ENCODE measurements around the gene KCNH4. TPM values are rescaled to one million over a fixed set of nuclear protein-coding genes. Genes with fewer than 3 reads are reported as not detected.
"Not testable (repeated sequence)": the region's sequence is repeated elsewhere in the genome, so short reads cannot be mapped to it uniquely, and the experiment has no call there.

KCNH4 gene
- total and polyA plus RNA-seq, 5 experiments from 2014 or later = 0.11 to 0.18 TPM; not detected in 3

DNA sequence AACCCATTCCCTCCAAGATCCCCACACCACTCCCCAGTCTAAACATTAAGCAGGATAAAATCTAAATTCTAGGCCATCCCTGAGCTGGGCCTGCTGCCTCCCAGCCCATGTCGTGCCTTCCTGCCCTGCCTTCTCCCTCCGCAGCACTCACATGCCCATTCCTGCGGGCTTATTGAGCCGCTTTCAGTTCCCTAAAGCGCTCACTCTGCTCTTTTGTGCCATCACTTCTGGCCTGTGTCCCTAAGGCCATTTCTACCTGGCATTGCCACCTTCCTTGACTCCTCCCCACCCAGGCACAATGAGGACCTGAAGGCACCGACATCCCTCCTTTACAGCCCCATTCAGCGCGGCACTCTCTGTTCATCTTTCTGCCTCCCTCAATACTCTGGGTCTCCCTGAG is 13.1 kb downstream of the KCNH4 start:
- Mint-ChIP-seq H3K9me3 (no peaks in the 10 kb centered on the region), H3K4me3 (no peak overlapping the region), H3K36me3 (no peaks in the 10 kb centered on the region), H3K27ac (no peak overlapping the region), H3K27me3 (peaks cover 0 to 4% (median 0%) of the 10 kb centered on the region in 5 donors), H3K4me1 (peaks cover 0 to 11% (median 4%) of the 10 kb centered on the region in 4 donors)
- DNase-seq = no peak
- no peak for ATAC-seq
- POLR2A ChIA-PET = no interaction called here

DNA sequence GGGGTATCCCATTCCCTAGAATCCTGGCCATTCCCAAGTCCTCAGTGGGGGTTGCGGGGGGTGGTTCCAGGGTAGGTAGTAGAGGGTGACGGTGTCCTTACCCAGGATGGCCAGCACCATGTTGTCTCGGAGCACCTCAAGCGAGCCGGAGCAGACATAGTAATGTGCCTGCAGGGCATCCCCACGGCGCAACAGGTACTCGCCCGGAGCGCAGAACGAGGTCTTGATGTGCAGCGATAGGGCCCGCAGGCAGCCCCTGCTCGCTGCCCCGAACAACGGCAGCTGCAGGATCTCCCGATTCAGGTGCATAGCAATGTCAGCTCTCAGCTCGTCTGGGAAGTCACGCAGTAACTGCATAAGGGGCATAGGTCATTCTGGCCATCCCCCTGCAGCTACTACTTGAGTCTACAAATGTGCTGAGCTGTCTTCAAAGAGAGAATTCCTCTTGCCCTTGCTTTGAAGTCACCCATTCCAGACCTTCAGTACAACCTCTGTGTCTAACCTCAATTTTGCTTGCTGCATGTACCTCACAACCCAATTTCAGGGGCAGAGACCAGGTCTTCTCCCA is 14.7 kb downstream of the KCNH4 start:
- Mint-ChIP-seq H3K4me3 (no peak overlapping the region), H3K4me1 (peaks cover 0 to 11% (median 3%) of the 10 kb centered on the region in 4 donors), H3K36me3 (no peaks in the 10 kb centered on the region), H3K27me3 (peaks cover 0 to 4% (median 0%) of the 10 kb centered on the region in 5 donors), H3K27ac (no peak overlapping the region), H3K9me3 (no peaks in the 10 kb centered on the region)
- ATAC-seq (no peak), DNase-seq (no peak)
- POLR2A ChIA-PET = no interaction called here

DNA sequence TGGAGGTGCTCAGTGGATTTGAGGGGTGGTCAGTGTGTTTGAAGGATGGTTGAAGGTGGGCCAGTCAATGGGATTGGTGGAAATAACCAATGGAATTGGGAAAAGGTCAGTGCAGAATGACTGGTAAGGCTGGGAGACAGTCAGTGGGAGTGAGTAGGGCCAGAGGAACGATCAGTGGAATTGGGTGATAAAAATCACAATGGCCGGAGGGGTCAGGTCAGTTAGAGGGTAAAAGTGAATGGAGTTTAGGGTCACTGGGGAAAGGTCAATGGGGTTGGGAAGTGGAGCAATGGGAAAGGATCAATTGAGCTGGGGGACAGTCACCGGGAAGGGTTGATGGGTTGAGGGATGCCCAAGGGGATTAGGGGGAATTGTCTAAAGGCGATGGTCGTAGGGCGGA is 15.2 kb downstream of the KCNH4 start:
- Mint-ChIP-seq H3K4me1 (peaks cover 0 to 11% (median 2%) of the 10 kb centered on the region in 4 donors), H3K4me3 (no peak overlapping the region), H3K27ac (peak overlapping the region in 1 of 10 donors; percentile 46), H3K27me3 (peaks cover 0 to 4% (median 0%) of the 10 kb centered on the region in 5 donors), H3K9me3 (no peaks in the 10 kb centered on the region), H3K36me3 (no peaks in the 10 kb centered on the region)
- POLR2A ChIA-PET = no interaction called here
- ATAC-seq (no peak), DNase-seq (no peak)

DNA sequence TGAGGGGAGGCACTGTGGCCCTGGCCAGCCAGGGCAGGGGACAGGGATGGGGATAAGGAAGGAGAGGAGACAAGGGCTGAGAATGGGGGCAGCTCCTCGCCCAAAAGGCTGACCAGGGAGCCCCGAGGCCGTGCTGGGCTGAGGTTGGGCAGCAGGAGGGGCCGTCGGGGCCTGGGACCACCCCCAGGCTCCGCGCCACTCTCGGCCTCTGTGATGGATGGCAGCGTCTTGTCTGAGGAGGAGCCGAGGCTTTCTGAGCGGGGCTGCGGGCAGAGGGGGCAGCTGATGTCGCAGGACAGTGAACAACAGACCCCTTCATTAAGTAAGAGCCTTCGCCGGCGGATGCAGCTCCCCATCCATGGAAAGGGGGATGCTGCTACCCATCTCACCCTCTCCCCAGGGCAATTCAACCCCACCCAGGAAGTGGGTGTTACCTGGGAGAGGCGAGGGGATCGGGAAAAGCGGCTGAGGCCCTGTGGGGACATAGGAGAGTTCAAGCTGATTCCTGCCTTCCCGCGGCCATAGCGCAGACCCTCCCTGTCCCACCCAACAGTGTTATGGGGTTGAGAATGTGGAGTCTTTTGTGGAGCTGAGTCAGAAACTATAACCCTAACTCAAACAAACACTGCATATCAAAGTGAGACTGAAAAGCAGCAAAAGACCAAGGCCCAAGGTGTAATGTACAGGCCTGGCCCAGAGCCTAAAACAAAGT is 17.1 kb downstream of the KCNH4 start:
- ATAC-seq = no peak
- H3K27ac Mint-ChIP-seq = no peak overlapping the region
- POLR2A ChIA-PET = no interaction called here
- no peaks in the 10 kb centered on the region for H3K9me3 Mint-ChIP-seq
- peaks cover 0 to 8% (median 0%) of the 10 kb centered on the region in 4 donors for H3K4me1 Mint-ChIP-seq
- no peak overlapping the region for H3K4me3 Mint-ChIP-seq
- no peak for DNase-seq
- no peaks in the 10 kb centered on the region for H3K36me3 Mint-ChIP-seq
- H3K27me3 Mint-ChIP-seq = no peaks in the 10 kb centered on the region

DNA sequence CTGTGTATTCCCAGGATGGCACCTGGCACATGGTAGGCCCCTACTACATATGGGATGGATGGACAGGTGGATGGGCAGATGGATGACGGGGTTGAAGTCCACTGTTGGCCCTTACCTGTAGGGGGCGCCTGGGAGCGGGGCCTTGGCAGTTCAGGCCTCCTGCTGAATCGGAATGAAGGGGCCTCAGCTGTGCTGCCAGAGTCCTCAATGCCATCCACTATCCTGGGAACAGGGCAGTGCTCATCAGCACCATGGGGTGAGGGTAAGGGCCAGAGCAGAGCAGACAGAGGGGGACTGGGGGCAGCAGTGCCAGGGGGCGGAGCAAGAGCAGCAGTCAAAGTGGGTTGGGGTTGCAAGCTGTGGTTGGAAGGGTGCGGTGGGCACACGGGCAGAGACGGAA is 17.8 kb downstream of the KCNH4 start:
- peak in 1 of 10 donors; percentile 11 for DNase-seq
- peak overlapping the region in 1 of 10 donors; percentile 62 for H3K4me3 Mint-ChIP-seq
- H3K27ac Mint-ChIP-seq = peak overlapping the region in 2 of 10 donors; percentile 32 to 74
- H3K9me3 Mint-ChIP-seq = no peaks in the 10 kb centered on the region
- H3K4me1 Mint-ChIP-seq = peaks cover 0 to 8% (median 0%) of the 10 kb centered on the region in 4 donors
- H3K36me3 Mint-ChIP-seq = no peaks in the 10 kb centered on the region
- H3K27me3 Mint-ChIP-seq = no peaks in the 10 kb centered on the region
- ATAC-seq = no peak
- POLR2A ChIA-PET = no interaction called here

DNA sequence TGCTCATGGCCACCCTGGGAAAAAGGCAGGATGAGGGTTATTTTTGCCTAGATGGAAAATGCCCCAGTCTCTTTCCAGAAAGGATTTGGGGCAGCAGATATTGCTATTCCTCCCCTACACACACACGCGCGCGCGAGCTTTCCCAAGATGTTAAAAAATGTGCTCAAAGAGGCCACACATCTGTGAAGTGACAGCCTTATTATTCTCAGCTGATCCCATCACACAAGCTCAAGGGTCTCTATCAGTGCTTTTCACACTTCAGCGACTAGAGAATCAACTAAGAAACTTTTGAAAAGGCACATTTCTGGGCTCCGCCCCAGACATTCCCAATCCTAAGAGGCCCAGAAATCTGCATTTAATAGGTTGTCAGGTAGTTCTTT is 20.4 kb downstream of the KCNH4 start:
- Mint-ChIP-seq H3K4me1 (peaks cover 2 to 8% (median 7%) of the 10 kb centered on the region in 4 donors), H3K27ac (no peak overlapping the region), H3K36me3 (no peaks in the 10 kb centered on the region), H3K4me3 (no peak overlapping the region), H3K27me3 (no peaks in the 10 kb centered on the region), H3K9me3 (peaks cover 0 to 2% (median 0%) of the 10 kb centered on the region in 9 donors)
- DNase-seq (no peak), ATAC-seq (no peak)
- POLR2A ChIA-PET = interaction anchor here (0.6 to 0.7 kb wide), 3 partner anchors 21 to 656 kb away, joined by 3 to 5 read pairs (median 3); no protein-coding TSS in a partner anchor

DNA sequence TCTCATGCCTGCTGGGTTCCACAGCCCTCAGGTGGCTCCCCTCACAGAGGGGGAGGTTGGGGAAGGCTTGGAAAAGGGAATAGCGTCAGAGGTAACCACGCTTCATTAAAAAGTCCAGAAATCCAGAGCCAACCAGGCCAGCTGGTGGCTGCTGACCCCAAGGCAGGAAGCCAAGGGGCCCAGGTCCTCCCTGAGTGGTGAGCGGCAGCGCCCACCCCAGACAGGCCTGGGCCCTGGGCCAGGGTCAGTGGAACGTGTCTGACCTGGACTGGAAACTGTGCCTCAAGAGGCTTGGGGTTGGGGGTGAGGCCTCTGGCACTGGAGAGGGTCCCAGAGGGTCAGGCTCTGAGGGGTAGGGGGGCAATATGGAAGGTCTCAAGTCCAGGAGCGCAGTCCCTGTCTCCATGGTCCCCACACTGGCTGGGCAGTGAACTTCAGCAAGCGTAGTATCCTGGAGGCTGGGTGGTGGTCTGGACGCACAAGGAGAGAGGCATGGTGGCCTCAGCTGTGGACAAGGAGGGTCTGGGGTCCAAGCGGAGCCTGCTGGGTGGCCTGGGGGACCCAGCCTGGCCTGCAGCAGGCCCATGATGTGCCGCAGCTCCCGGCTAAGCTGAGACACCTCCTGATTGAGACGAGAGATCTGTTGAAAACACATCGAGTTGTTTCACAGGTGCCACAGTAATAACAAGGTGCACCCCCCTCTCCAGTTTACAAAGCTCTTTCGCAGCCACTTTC is 21.0 kb downstream of the KCNH4 start:
- DNase-seq (no peak), ATAC-seq (no peak)
- H3K4me3 Mint-ChIP-seq = no peak overlapping the region
- POLR2A ChIA-PET = interaction anchor here (0.6 to 0.7 kb wide), 2 partner anchors 21 to 464 kb away, joined by 3 to 5 read pairs; no protein-coding TSS in a partner anchor
- no peaks in the 10 kb centered on the region for H3K36me3 Mint-ChIP-seq
- no peaks in the 10 kb centered on the region for H3K27me3 Mint-ChIP-seq
- H3K27ac Mint-ChIP-seq = no peak overlapping the region
- H3K9me3 Mint-ChIP-seq = peaks cover 0 to 2% (median 0%) of the 10 kb centered on the region in 9 donors
- H3K4me1 Mint-ChIP-seq = peaks cover 5 to 12% (median 9%) of the 10 kb centered on the region in 4 donors

DNA sequence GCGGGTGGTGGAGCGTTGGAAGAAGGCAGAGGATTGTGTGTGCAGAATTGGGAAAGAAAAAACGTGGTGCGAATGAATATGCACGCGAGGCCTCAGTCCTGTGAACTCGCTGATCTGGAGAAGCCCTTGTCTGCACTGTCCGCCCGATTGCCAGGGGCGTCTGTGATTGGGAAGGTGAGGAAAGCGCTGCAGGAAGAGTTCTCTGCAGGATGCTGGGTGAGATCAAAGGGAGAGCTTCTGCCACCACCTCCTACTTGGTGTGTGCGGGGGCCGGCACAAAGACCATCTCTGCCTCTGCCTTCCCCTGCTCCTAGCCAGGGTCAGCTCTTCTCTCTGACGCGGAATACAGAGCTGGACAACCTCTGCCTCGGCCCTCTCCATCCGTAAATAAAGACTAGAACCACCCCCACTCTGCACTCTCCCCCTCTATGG is 25.3 kb downstream of the KCNH4 start:
- peaks cover 0 to 11% (median 4%) of the 10 kb centered on the region in 3 donors for H3K36me3 Mint-ChIP-seq
- ATAC-seq = no peak
- POLR2A ChIA-PET = interaction anchor here (0.6 to 1.7 kb wide), 13 partner anchors 12 to 1232 kb away, joined by 3 to 11 read pairs (median 3); partner anchors contain the start of genes CNP, DHX58, DNAJC7 and GHDC
- peak overlapping the region in 7 of 10 donors; percentile 57 to 98 (median 82) for H3K27ac Mint-ChIP-seq
- peaks cover 0 to 3% (median 0%) of the 10 kb centered on the region in 9 donors for H3K9me3 Mint-ChIP-seq
- peaks cover 20 to 47% (median 42%) of the 10 kb centered on the region in 4 donors for H3K4me1 Mint-ChIP-seq
- DNase-seq = no peak
- peaks cover 0 to 1% (median 0%) of the 10 kb centered on the region in 5 donors for H3K27me3 Mint-ChIP-seq
- H3K4me3 Mint-ChIP-seq = peak overlapping the region; percentile 72 to 98 (median 92)

DNA sequence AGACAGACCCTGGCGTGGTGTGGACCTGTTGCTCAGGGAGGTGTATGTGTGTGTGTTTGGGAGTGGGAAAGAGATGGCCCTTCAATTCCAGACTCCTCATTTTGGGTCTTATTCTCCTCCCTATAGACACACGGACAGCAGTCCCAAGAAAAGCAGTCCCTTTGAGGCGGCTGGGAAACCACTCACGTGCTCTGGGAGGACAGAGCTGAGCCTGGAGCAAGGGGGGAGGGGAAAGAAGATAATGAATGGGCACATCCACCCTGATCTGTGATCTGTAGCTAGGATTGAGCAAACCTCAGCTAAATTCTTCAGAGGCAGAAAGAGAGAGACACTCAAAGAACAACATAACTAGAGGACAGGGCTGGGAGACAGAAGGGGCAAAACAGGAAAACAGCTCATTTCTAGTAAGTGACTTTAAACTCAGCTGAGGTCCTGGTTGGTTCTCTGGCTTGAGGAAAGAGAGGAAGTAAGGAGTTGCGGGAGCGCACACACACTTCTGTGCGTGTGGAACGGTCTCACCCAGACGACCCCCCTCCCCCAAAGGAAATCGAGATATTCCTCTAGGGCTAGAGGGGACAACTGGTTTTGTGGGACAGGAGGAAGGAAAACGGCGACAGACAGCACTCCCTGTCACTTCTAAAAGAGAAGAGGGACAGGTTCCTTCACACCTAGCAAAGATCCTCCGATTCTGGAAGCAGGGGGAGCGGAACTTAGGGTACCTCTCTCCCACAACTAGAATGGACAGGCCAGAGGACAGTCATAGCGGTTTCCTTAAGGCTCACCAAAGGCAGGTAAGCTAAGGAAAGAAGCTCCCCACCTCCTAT is 26.8 kb downstream of the KCNH4 start:
- peak in 2 of 10 donors; percentile 9 to 11 for DNase-seq
- POLR2A ChIA-PET = interaction anchor here (0.6 to 1.7 kb wide), 8 partner anchors 18 to 508 kb away, joined by 3 to 11 read pairs (median 4); partner anchors contain the start of genes DNAJC7 and KLHL11
- peaks cover 0 to 1% (median 0%) of the 10 kb centered on the region in 5 donors for H3K27me3 Mint-ChIP-seq
- H3K9me3 Mint-ChIP-seq = peaks cover 0 to 3% (median 0%) of the 10 kb centered on the region in 9 donors
- H3K4me3 Mint-ChIP-seq = peak overlapping the region; percentile 85 to 98 (median 92)
- H3K27ac Mint-ChIP-seq = peak overlapping the region; percentile 83 to 98 (median 94)
- peaks cover 0 to 14% (median 4%) of the 10 kb centered on the region in 3 donors for H3K36me3 Mint-ChIP-seq
- ATAC-seq = no peak
- peaks cover 20 to 51% (median 43%) of the 10 kb centered on the region in 4 donors for H3K4me1 Mint-ChIP-seq

DNA sequence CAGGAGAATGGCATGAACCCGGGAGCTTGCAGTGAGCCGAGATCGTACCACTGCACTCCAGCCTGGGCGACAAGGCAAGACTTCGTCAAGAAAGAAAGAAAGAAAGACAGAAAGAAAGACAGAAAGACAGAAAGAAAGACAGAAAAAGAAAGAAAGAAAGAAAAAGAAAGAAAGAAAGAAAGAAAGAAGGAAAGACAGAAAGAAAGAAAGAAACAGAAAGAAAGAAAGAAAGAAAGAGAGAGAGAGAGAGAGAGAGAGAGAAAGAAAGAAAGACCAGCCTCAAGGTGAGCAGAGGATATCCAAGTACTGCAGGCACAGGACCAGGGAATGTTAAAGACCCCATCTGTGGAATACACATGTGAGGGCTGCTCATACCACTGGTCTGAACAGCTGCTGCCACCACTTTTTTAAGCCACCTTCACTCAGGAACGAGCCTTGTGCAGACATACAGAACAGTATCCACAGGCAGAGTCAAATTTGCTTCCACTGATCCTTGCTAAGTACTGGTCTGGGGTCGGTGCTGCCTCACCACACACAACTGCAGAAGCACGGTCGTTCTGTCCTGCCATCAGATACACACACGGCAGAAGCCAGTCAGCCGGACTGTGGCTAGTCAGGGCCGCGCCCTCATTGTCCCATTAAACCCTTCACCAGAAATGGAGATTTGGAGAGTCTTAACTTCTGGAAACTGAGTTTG is 33.9 kb downstream of the KCNH4 start:
- no peaks in the 10 kb centered on the region for H3K27me3 Mint-ChIP-seq
- peak overlapping the region in 5 of 10 donors; percentile 8 to 70 (median 51) for H3K27ac Mint-ChIP-seq
- ATAC-seq = no peak
- DNase-seq = no peak
- POLR2A ChIA-PET = no interaction called here
- H3K4me1 Mint-ChIP-seq = peaks cover 19 to 61% (median 49%) of the 10 kb centered on the region in 4 donors
- H3K9me3 Mint-ChIP-seq = no peaks in the 10 kb centered on the region
- H3K36me3 Mint-ChIP-seq = peaks cover 0 to 58% (median 5%) of the 10 kb centered on the region in 3 donors
- H3K4me3 Mint-ChIP-seq = peak overlapping the region in 2 of 10 donors; percentile 5 to 54

DNA sequence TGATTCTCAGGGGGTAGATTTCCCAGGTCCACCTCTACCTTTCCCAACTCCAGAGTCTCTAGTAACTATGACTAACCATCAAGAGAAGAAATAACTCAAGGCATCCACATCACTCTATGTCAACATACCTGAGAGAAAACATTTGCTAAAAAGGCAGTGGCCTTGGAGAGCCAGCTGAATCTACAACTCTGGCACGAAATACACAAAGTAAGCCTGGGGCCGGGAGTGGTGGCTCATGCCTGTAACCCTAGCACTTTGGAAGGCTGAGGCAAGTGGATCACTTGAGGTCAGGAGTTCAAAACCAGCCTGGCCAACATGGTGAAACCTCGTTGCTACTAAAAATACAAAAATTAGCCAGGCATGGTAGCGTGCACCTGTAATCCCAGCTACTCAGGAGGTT is 37.8 kb downstream of the KCNH4 start:
- not testable (repeated sequence) for ATAC-seq, H3K4me3 Mint-ChIP-seq, H3K27me3 Mint-ChIP-seq, DNase-seq, H3K9me3 Mint-ChIP-seq
- H3K27ac Mint-ChIP-seq = peak overlapping the region in 3 of 10 donors; percentile 2 to 36 (median 7)
- POLR2A ChIA-PET = interaction anchor here (0.6 kb wide), 2 partner anchors 12 kb away, joined by 3 to 4 read pairs; no protein-coding TSS in a partner anchor
- peaks cover 14 to 68% (median 55%) of the 10 kb centered on the region in 4 donors for H3K4me1 Mint-ChIP-seq
- peaks cover 0 to 58% (median 7%) of the 10 kb centered on the region in 3 donors for H3K36me3 Mint-ChIP-seq

Data from naive thymus-derived CD8-positive, alpha-beta T cell (primary cell).